Astrocyte of the cerebellum (primary cell): Measurements from ENCODE around the gene SPNS3.

ENCODE experiments used
- DNase-seq: peaks from one replicate; pipeline ENCODE4 v3.0.0-alpha.2; 2011; ENCODE audit warnings: low read depth
- H3K4me3 ChIP-seq: 2 replicates; pipeline ENCODE4 v1.5.1; 2011; ENCODE audit warnings: mild to moderate bottlenecking, low read depth, low read length, moderate library complexity
- CTCF ChIP-seq: IDR thresholded peaks from 2 replicates; pipeline ENCODE4 v1.5.1; 2012; ENCODE audit warnings: low read length, low read depth, moderate library complexity, mild to moderate bottlenecking; ENCODE audit errors: missing control alignments
- in situ Hi-C: cut with HindIII; loops from 2 replicates; pipeline ENCODE4 v1.10.0; 2017; ENCODE audit warnings: low sequenced_read_pairs

Gene SPNS3

GRCh38 chr17:4499431-4500190 lies 65.9 kb downstream of the SPNS3 start:
- in situ Hi-C loops: no loop called here
- no peak for DNase-seq
- no peak overlapping the region for H3K4me3 ChIP-seq
- TF ChIP-seq CTCF: no peak

DNA sequence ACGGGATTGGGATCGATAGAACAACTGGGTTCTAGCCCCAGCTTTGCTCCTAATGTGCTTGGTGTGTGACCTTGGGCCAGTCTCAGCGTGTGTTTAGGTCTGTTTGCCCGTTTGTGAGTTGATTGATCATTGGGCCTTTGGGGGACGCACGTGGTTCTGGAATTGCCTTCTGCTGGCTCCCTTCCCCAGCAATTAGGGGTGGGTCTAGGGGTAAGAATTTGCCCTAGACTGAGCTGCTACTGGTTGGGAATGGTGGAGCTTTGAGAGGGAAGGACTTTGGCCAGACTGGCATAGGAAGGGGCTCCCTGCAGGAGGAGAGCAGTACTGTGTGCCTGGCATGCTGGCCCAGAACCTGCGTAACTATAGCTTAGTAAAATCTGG lies 66.4 kb downstream of the SPNS3 start:
- H3K4me3 ChIP-seq: no peak overlapping the region
- in situ Hi-C loops: no loop called here
- no peak for DNase-seq
- no peak for TF ChIP-seq CTCF

DNA sequence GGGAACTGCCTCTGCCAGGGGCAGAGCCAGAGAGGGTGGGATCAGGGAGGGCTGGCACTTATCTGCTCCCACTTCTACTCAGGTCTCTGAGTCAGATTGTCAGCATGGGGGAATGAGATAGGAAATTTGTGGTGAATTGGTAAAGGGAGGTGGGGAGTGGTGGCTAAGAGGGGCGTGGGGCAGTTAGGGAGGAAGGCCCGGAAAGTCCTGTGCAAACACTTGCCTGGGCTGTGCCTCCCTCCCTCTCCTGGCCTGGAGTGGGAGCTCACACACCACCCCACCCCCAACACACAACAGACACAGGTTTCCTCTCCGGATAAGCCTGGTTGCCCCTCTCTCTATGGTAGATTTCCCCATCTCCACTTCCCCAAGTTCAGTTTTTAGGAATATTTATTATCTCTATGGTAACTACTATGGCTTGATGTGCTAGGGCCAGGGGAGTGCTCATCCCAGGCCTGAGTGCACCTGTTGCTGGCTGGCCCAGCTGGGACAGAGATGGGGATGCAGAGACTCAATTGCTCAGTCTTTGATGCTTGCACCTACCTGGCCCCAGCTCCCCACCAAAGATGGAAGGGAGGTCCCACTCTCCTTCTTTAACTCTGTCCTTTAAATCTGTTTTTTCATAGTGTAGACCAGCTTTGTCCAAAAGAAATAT lies 67.7 kb downstream of the SPNS3 start:
- H3K4me3 ChIP-seq: no peak overlapping the region
- in situ Hi-C loops: no loop called here
- TF ChIP-seq CTCF: no peak
- no peak for DNase-seq

- H3K4me3 ChIP-seq: no peak overlapping the region
- in situ Hi-C loops: no loop called here
- no peak for DNase-seq
- no peak for TF ChIP-seq CTCF
Observed at GRCh38 chr17:4502466-4503154, 68.9 kb downstream of the SPNS3 start.

DNA sequence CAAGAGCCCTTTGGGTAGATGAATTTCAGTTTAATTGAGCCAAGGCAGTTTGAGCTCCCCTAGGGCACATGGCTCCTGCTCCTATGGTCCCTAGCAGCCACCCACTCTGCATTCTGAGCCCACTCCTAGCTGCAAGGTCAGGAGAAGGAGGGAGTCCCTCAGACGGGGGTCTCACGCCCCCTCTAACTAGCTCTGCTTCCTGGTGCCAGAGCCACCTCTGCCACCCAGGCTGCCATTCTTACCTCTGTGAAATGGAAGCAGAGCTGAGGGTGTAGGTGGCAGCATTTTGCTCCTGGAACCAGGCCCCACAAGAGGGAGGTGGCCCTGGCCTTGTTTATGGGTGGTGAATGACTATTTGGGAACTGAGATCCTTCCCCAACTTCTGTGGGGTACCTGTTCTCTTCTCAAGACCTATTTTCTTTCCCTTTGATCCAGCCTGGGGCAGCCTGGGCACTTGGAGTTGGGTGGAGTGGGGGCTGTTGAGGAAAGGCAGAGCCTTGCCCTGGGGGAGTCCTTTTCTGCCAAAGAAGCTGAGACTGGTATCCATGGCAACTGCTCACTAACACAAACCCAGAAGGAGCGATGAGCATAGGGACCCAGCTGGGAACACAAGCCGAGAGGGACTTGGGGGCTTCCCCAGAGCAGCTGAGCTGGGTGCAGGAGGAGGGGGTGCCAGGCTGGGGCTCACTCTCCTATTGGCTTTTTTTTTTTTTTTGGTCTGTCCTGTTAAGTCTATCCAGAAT lies 69.7 kb downstream of the SPNS3 start:
- H3K4me3 ChIP-seq: no peak overlapping the region
- no peak for TF ChIP-seq CTCF
- in situ Hi-C loops: no loop called here
- no peak for DNase-seq

- TF ChIP-seq CTCF: no peak
- no peak for DNase-seq
- in situ Hi-C loops: no loop called here
- H3K4me3 ChIP-seq: no peak overlapping the region
Observed at GRCh38 chr17:4504188-4504587, 70.4 kb downstream of the SPNS3 start.
